ENCODE measurements around the gene PTGES. TPM values are rescaled to one million over a fixed set of nuclear protein-coding genes. Genes with fewer than 3 reads are reported as not detected.

Gene PTGES
- total and polyA plus RNA-seq, 2 experiments from 2014 or later = 2.8 to 3.6 TPM

GRCh38 chr9:129712634-129713401 lies 40.0 kb downstream of the PTGES start:
- Mint-ChIP-seq H3K9me3 (no peaks in the 10 kb centered on the region), H3K4me3 (no peak overlapping the region), H3K27ac (no peak overlapping the region), H3K4me1 (peaks cover 11% of the 10 kb centered on the region), H3K27me3 (ENCODE audit: insufficient read depth, low read depth, poor library complexity) (peaks cover 4% of the 10 kb centered on the region), H3K36me3 (ENCODE audit: low read depth) (no peaks in the 10 kb centered on the region)
- Histone ChIP-seq H2AFZ (0 out of 2 replicates have a peak overlapping the region, but pooled peaks have one; percentile 43), H3K27me3 (ENCODE audit: insufficient read depth) (no peaks in the 10 kb centered on the region), H3K4me2 (0 out of 2 replicates have a peak overlapping the region, but pooled peaks have one; percentile 26), H3K9me2 (ENCODE audit: insufficient read depth) (no peaks in the 10 kb centered on the region), H3K79me2 (replicated peaks; ENCODE audit: insufficient read depth) (no peaks in the 10 kb centered on the region), H3K27ac (ENCODE audit: low read depth) (0 out of 2 replicates have a peak overlapping the region, but pooled peaks have one; percentile 81), H3K4me3 (no peak overlapping the region), H3F3A (replicated peaks; ENCODE audit: low read depth) (no peaks in the 10 kb centered on the region), H4K20me1 (replicated peaks; ENCODE audit: insufficient read depth) (no peaks in the 10 kb centered on the region), H3K36me3 (ENCODE audit: insufficient read depth) (no peaks in the 10 kb centered on the region), H3K4me1 (ENCODE audit: insufficient read depth) (peaks cover 14% of the 10 kb centered on the region)
- no peak for DNase-seq (ENCODE audit: low spot score)
- ATAC-seq = peak; percentile 19; the same call in 2 of the 3 replicates
- no peak for TF ChIP-seq EZH2phosphoT487 (IDR thresholded peaks at IDR 0.05; ENCODE audit: unreplicated experiment)
- no peak for TF ChIP-seq EZH2 (IDR thresholded peaks at IDR 0.05; ENCODE audit: low read depth, unreplicated experiment)
- TF ChIP-seq NANOG (IDR thresholded peaks at IDR 0.05; ENCODE audit: borderline replicate concordance) = no peak

DNA sequence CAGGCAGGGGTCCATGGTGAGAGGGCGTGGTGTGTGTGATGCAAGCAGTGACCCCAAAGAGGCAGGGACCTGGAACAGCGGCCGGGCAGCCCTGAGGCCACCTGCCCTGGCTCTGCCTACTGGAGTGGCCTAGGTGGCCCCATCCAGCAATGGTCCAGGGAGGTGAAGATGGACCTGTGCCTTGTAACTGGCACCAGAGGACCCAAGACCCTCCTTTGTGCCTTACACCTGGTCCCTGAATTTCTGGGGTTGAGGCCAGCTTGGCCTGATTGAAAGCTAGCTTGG lies 42.7 kb downstream of the PTGES start:
- DNase-seq (ENCODE audit: low spot score) (no peak), ATAC-seq (no peak)
- Histone ChIP-seq H3K36me3 (ENCODE audit: insufficient read depth) (no peaks in the 10 kb centered on the region), H2AFZ (no peak overlapping the region), H3K27me3 (ENCODE audit: insufficient read depth) (no peaks in the 10 kb centered on the region), H3K4me2 (no peak overlapping the region), H3K79me2 (replicated peaks; ENCODE audit: insufficient read depth) (no peaks in the 10 kb centered on the region), H3K4me1 (ENCODE audit: insufficient read depth) (peaks cover 14% of the 10 kb centered on the region), H3K4me3 (no peak overlapping the region), H3F3A (replicated peaks; ENCODE audit: low read depth) (no peaks in the 10 kb centered on the region), H3K9me2 (ENCODE audit: insufficient read depth) (no peaks in the 10 kb centered on the region), H3K27ac (ENCODE audit: low read depth) (no peak overlapping the region), H4K20me1 (replicated peaks; ENCODE audit: insufficient read depth) (no peaks in the 10 kb centered on the region)
- H3K4me3 Mint-ChIP-seq = no peak overlapping the region
- no peaks in the 10 kb centered on the region for H3K9me3 Mint-ChIP-seq
- H3K4me1 Mint-ChIP-seq = peaks cover 11% of the 10 kb centered on the region
- H3K36me3 Mint-ChIP-seq (ENCODE audit: low read depth) = no peaks in the 10 kb centered on the region
- peaks cover 4% of the 10 kb centered on the region for H3K27me3 Mint-ChIP-seq (ENCODE audit: insufficient read depth, low read depth, poor library complexity)
- no peak overlapping the region for H3K27ac Mint-ChIP-seq
- no peak for TF ChIP-seq CREB1 (CRISPR knock-in tag; IDR thresholded peaks at IDR 0.05; ENCODE audit: low read depth)
- no peak for TF ChIP-seq JUNB (IDR thresholded peaks at IDR 0.05; ENCODE audit: unreplicated experiment)
- no peak for TF ChIP-seq POLR2AphosphoS5 (IDR thresholded peaks at IDR 0.05; ENCODE audit: low read depth)
- no peak for TF ChIP-seq EZH2phosphoT487 (IDR thresholded peaks at IDR 0.05; ENCODE audit: unreplicated experiment)
- no peak for TF ChIP-seq STAT1 (IDR thresholded peaks at IDR 0.05; ENCODE audit: unreplicated experiment)
- TF ChIP-seq ZNF331 (CRISPR knock-in tag; IDR thresholded peaks at IDR 0.05; ENCODE audit: low read depth) = no peak
- TF ChIP-seq CTCF (conservative IDR thresholded peaks at IDR 0.05; ENCODE audit: low read depth in 2 of 2) = no peak
- TF ChIP-seq EZH2 (IDR thresholded peaks at IDR 0.05; ENCODE audit: low read depth, unreplicated experiment) = no peak
- no peak for TF ChIP-seq ZNF114 (CRISPR knock-in tag; IDR thresholded peaks at IDR 0.05)
- TF ChIP-seq REST (IDR thresholded peaks at IDR 0.05; ENCODE audit: unreplicated experiment) = no peak
- TF ChIP-seq ETS1 (IDR thresholded peaks at IDR 0.05) = no peak
- TF ChIP-seq NANOG (IDR thresholded peaks at IDR 0.05; ENCODE audit: borderline replicate concordance) = no peak

Data from GM23338 (cell line).